GM10266 (cell line): ENCODE results near the gene CISH.
A peak's percentile ranks its signal among the peaks of the same experiment; 100 is the strongest.

ENCODE experiments used
- DNase-seq: peaks from one replicate; pipeline ENCODE4 v3.0.0; 2012; ENCODE audit errors: extremely low spot score
- CTCF ChIP-seq: IDR thresholded peaks from 2 replicates; pipeline ENCODE4 v1.5.1; 2012; ENCODE audit warnings: mild to moderate bottlenecking, low read depth; ENCODE audit not compliant: control insufficient read depth, insufficient read depth; ENCODE audit errors: missing control alignments

Gene CISH

GRCh38 chr3:50620820-50621219, 9.2 kb upstream of the CISH start:
- TF ChIP-seq CTCF: no peak
- no peak for DNase-seq

- TF ChIP-seq CTCF: no peak
- no peak for DNase-seq
Measured at GRCh38 chr3:50620420-50620819, 8.8 kb upstream of the CISH start.

GRCh38 chr3:50617911-50618481, 6.4 kb upstream of the CISH start:
- no peak for DNase-seq
- no peak for TF ChIP-seq CTCF

GRCh38 chr3:50617096-50617791, 5.7 kb upstream of the CISH start, which contains the start of gene MAPKAPK3:
Gene MAPKAPK3, plus strand, starts transcription at chr3:50617151. Its CDS starts 415 bp downstream, at chr3:50617566.
- no peak for TF ChIP-seq CTCF

GRCh38 chr3:50616770-50617095, 5.2 kb upstream of the CISH start:
- peak; percentile 94 for DNase-seq
- TF ChIP-seq CTCF: no peak

More at GRCh38 chr3:50617096-50617791, 5.7 kb upstream of the CISH start, which contains the start of gene MAPKAPK3:
- no peak for DNase-seq

GRCh38 chr3:50616003-50616769, 4.6 kb upstream of the CISH start:
- DNase-seq: peak; percentile 89
- peak; percentile 97 for TF ChIP-seq CTCF

GRCh38 chr3:50615190-50615589, 3.6 kb upstream of the CISH start:
- no peak for DNase-seq
- no peak for TF ChIP-seq CTCF
